Jurkat, Clone E6-1 (cell line): Measurements from ENCODE around the gene PCDHA9.
"Not testable (repeated sequence)": the region's sequence is repeated elsewhere in the genome, so short reads cannot be mapped to it uniquely, and the experiment has no call there.

Source experiments
- DNase-seq: peaks from one replicate; pipeline ENCODE4 v3.0.0-alpha.2; 2011; ENCODE audit warnings: low read depth, low spot score
- H3K4me3 ChIP-seq: 2 replicates; pipeline ENCODE4 v1.5.1; 2011; ENCODE audit warnings: mild to moderate bottlenecking, low read length, control low read depth, moderate library complexity

PCDHA9 gene

DNA sequence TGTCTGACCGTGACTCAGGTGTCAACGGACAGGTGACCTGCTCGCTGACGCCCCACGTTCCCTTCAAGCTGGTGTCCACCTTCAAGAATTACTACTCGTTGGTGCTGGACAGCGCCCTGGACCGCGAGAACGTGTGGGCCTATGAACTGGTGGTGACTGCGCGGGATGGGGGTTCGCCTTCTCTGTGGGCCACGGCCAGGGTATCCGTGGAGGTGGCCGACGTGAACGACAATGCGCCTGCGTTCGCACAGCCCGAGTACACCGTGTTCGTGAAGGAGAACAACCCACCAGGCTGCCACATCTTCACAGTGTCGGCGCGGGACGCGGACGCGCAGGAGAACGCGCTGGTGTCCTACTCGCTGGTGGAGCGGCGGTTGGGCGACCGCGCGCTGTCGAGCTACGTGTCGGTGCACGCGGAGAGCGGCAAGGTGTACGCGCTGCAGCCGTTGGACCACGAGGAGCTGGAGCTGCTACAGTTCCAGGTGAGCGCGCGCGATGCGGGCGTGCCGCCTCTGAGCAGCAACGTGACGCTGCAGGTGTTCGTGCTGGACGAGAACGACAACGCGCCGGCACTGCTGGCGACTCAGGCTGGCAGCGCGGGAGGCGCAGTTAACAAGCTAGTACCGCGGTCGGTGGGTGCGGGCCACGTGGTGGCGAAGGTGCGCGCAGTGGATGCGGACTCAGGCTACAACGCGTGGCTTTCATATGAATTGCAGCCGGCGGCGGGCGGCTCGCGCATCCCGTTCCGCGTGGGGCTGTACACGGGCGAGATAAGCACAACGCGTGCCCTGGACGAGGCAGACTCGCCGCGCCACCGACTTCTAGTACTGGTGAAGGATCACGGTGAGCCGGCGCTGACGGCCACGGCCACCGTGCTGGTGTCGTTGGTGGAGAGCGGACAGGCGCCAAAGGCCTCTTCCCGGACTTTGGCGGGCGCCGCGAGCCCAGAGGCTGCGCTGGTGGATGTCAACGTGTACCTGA is 22.3 kb downstream of the PCDHA9 start:
- DNase-seq = no peak
- H3K4me3 ChIP-seq = no peak overlapping the region

DNA sequence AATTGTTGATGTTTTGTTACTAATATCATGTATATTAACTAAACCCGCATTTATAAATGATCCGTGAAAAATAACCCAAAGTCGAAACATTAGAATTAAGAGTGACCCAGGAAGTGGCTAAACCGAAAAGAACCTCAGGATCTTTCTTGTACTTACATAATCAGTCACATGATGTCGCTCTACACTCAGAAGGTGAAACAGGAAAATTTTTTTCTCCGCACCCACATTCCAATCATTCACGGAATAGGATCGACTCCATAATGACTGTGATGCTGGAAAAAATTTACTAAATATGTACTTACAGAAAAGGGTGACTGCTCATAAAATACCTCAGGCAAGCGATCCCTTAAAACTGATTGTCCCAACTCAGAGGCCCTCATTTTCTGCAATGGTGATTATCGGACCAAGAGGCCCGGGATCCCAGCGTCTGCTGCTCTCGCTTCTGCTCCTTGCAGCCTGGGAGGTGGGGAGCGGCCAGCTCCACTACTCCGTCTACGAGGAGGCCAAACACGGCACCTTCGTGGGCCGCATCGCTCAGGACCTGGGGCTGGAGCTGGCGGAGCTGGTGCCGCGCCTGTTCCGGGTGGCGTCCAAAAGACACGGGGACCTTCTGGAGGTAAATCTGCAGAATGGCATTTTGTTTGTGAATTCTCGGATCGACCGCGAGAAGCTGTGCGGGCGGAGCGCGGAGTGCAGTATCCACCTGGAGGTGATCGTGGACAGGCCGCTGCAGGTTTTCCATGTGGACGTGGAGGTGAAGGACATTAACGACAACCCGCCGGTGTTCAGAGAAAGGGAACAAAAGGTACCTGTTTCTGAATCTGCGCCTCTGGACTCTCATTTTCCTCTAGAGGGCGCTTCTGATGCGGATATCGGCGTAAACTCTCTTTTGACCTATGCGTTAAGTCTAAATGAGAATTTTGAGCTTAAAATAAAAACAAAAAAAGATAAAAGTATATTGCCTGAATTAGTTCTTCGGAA is 27.2 kb downstream of the PCDHA9 start, which contains the start of gene PCDHA12:
Gene PCDHA12 (plus strand): TSS at position 224 of the 981 bp plus-strand sequence. CDS start 165 bp downstream, at position 389.
- no peak for DNase-seq
- no peak within 1 kb of the TSS for H3K4me3 ChIP-seq

DNA sequence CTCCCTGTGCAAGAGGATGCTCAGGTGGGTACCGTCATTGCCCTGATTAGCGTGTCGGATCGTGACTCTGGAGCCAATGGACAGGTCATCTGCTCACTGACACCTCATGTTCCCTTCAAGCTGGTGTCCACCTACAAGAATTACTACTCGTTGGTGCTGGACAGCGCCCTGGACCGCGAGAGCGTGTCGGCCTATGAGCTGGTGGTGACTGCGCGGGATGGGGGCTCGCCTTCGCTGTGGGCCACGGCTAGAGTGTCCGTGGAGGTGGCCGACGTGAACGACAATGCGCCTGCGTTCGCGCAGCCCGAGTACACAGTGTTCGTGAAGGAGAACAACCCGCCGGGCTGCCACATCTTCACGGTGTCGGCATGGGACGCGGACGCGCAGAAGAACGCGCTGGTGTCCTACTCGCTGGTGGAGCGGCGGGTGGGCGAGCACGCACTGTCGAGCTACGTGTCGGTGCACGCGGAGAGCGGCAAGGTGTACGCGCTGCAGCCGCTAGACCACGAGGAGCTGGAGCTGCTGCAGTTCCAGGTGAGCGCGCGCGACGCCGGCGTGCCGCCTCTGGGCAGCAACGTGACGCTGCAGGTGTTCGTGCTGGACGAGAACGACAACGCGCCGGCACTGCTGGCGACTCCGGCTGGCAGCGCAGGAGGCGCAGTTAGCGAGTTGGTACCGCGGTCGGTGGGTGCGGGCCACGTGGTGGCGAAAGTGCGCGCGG is 28.5 kb downstream of the PCDHA9 start:
- H3K4me3 ChIP-seq, DNase-seq: not testable (repeated sequence)

DNA sequence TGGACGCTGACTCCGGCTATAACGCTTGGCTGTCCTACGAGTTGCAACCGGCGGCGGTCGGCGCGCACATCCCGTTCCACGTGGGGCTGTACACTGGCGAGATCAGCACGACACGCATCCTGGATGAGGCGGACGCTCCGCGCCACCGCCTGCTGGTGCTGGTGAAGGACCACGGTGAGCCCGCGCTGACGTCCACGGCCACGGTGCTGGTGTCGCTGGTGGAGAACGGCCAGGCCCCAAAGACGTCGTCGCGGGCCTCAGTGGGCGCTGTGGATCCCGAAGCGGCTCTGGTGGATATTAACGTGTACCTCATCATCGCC is 29.0 kb downstream of the PCDHA9 start:
- no peak overlapping the region for H3K4me3 ChIP-seq
- no peak for DNase-seq

DNA sequence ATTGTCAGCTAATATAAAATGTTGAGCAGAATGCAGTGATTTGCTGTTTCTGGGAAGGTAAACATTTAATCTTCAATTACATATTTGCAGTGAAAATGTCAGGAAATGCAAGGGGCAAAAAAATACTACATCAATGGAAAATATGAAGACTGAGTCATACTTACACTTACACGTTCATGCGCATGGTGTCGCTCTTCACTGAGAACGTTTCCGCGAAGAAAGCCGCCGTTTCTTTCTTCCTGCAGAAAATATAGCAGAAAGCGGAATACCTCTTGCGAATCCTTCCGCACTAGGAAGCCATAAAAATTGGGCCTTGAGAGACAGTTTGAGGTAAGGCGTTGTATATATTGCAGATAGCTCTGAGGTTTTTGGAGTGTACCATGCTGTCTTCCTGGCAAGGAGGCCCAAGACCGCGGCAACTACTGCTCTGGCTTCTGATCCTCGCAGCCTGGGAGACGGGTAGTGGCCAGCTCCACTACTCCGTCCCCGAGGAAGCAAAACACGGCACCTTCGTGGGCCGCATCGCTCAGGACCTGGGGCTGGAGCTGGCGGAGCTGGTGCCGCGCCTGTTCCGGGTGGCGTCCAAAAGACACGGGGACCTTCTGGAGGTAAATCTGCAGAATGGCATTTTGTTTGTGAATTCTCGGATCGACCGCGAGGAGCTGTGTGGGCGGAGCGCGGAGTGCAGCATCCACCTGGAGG is 33.9 kb downstream of the PCDHA9 start, which contains the start of gene PCDHA13:
Gene PCDHA13 (plus strand): TSS at position 236 of the 702 bp plus-strand sequence. CDS start 145 bp downstream, at position 381.
- no peak within 1 kb of the TSS for H3K4me3 ChIP-seq

DNA sequence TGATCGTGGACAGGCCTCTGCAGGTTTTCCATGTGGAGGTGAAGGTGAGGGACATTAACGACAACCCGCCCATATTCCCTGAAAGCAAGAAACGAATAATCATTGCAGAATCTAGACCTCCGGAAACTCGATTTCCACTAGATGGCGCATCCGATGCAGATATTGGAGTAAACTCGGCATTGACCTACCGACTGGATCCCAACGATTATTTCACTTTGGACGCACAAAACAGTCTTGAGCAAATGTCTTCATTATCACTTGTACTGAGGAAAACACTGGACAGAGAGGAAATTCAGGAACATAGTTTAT is 34.4 kb downstream of the PCDHA9 start:
- no peak overlapping the region for H3K4me3 ChIP-seq
- DNase-seq = peak; percentile 6

More for the DNA sequence above, 33.9 kb downstream of the PCDHA9 start, which contains the start of gene PCDHA13:
- DNase-seq = no peak

DNA sequence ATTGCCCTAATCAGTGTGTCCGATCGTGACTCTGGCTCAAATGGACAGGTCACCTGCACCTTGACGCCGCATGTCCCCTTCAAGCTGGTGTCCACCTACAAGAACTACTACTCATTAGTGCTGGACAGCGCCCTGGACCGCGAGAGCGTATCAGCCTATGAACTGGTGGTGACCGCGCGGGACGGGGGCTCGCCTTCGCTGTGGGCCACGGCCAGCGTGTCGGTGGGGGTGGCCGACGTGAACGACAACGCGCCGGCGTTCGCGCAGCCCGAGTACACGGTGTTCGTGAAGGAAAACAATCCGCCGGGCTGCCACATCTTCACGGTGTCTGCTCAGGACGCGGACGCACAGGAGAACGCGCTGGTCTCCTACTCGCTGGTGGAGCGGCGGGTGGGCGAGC is 35.2 kb downstream of the PCDHA9 start:
- H3K4me3 ChIP-seq = no peak overlapping the region
- DNase-seq = no peak

DNA sequence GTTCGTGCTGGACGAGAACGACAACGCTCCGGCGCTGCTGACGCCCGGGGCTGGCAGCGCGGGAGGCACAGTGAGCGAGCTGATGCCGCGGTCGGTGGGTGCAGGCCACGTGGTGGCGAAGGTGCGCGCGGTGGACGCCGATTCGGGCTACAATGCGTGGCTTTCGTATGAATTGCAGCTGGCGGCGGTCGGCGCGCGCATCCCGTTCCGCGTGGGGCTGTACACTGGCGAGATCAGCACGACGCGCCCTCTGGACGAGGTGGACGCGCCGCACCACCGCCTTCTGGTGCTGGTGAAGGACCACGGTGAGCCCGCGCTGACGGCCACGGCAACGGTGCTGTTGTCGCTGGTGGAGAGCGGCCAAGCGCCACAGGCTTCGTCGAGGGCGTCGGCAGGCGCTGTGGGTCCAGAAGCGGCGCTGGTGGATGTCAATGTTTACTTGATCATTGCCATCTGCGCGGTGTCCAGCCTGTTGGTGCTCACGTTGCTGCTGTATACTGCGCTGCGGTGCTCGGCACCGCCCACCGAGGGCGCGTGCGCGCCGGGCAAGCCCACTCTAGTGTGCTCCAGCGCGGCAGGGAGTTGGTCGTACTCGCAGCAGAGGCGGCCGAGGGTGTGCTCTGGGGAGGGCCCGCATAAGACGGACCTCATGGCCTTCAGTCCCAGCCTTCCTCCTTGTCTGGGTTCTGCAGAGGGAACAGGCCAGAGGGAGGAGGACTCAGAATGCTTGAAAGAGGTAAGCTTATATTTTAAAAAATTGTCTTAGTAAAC is 35.9 kb downstream of the PCDHA9 start:
- no peak for DNase-seq
- H3K4me3 ChIP-seq = no peak overlapping the region
